Neural cell (in vitro differentiated cells): ENCODE measurements around the gene ARL4A.

Experiments
- CTCF ChIP-seq: fragments of 450-650 bp; IDR thresholded peaks from 2 replicates; pipeline ENCODE4 v1.5.1; 2014; ENCODE audit warnings: antibody characterized with exemption, mild to moderate bottlenecking, moderate library complexity; ENCODE audit not compliant: poor library complexity, severe bottlenecking
- POLR2AphosphoS5 ChIP-seq: IDR thresholded peaks from 2 replicates; pipeline ENCODE4 v1.6.1; 2012
- SMC3 ChIP-seq: fragments of 450-650 bp; conservative IDR thresholded peaks from 2 replicates; pipeline ENCODE4 v1.6.1; 2014; ENCODE audit warnings: antibody characterized with exemption, mild to moderate bottlenecking, moderate library complexity; ENCODE audit not compliant: poor library complexity

- TF ChIP-seq CTCF (no peak), POLR2AphosphoS5 (no peak), SMC3 (no peak)
Observed at GRCh38 chr7:12649348-12649747, 38.1 kb upstream of the ARL4A start.
